B cell (primary cell): ENCODE results near the gene ERG.

Experiments used
- EZH2 ChIP-seq: IDR thresholded peaks from 2 replicates; pipeline ENCODE4 v1.6.1; 2012; ENCODE audit warnings: borderline replicate concordance, low read depth, mild to moderate bottlenecking, moderate library complexity, low read length; ENCODE audit not compliant: insufficient read depth, poor library complexity, severe bottlenecking
- TF ChIP-seq, protein P1 (sequence below): fragments of 200-600 bp; IDR thresholded peaks from one replicate; pipeline ENCODE4 v1.8.0; 2022; ENCODE audit warnings: antibody characterized with exemption, mild to moderate bottlenecking

DNA sequence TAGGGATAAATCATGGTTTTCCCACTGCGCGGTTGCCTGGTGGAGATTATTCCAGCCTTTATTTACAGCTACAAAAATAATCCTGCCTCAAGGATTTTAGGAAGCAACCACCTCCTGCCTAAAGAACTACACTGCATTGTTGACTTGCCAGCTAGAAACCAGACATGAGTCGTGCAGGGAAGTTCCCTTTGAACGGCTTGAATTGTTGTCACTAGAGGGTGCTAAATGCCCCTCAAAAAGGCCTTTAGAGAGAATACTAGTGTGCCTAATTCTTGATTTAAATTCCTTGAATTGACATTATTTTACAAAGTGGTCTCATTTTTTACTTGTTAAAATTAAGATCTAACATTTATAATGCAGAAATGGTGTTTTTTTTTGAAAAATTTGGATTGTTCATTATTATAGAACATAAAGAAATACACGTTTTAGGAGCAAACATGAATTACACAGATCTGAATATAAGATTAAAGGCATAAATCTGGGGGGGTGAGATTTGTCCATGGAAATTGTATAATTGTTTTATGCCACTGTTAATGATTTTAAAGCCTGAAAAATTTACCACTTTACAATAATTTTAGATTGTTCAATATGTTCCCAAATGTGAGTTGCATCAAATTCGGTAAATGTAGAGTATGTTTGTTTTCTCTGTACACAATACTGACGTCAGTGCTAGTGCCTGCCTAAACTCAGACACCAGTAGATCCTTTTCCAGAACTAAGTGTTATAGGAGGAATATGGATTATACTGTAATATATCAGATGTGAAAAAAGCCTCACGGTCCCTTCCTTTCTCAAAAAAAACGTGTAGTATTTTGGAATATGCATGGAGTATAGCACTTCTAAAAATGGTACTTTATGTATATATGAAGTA is 7.6 kb upstream of the ERG start:
- TF ChIP-seq, protein P1, sequence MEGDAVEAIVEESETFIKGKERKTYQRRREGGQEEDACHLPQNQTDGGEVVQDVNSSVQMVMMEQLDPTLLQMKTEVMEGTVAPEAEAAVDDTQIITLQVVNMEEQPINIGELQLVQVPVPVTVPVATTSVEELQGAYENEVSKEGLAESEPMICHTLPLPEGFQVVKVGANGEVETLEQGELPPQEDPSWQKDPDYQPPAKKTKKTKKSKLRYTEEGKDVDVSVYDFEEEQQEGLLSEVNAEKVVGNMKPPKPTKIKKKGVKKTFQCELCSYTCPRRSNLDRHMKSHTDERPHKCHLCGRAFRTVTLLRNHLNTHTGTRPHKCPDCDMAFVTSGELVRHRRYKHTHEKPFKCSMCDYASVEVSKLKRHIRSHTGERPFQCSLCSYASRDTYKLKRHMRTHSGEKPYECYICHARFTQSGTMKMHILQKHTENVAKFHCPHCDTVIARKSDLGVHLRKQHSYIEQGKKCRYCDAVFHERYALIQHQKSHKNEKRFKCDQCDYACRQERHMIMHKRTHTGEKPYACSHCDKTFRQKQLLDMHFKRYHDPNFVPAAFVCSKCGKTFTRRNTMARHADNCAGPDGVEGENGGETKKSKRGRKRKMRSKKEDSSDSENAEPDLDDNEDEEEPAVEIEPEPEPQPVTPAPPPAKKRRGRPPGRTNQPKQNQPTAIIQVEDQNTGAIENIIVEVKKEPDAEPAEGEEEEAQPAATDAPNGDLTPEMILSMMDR, result peak; percentile 46
- no peak for TF ChIP-seq EZH2
